ENCODE data around the gene NEK10.

NEK10 gene

GRCh38 chr3:27326202-27326601 is 43.0 kb downstream of the NEK10 start:
- DNase-seq (ENCODE audit: low read depth in 2 of 2), result peak; percentile 15 to 57
- H3K4me3 ChIP-seq (replicated peaks in 1 of 2; ENCODE audit: low read depth in 2 of 2, low read length in 2 of 2), result no peak overlapping the region
- no peak for TF ChIP-seq CTCF (IDR thresholded peaks at IDR 0.05; ENCODE audit: low read depth, low read length)

DNA sequence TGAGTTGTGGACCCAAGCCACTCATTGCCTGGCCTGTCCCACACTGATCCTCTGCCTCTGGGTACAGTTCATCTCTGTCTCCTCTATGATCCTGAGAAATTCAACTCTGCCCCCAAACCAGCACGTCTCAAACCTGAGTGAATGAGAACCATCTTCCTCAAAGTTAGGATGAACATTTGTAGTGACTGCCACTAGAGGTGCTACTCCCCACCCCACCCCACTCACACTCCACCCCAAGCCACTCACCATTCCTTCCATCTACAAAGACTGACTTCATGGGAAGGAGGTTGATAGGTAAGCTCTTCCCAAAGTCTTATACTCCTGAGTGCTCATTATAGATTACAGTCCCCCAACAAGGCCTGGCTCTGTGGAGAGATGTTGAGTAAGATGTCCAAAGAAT is 43.8 kb downstream of the NEK10 start:
- peak; percentile 3 for TF ChIP-seq CTCF (IDR thresholded peaks at IDR 0.05; ENCODE audit: low read depth, low read length)
- no peak overlapping the region for H3K4me3 ChIP-seq (replicated peaks in 1 of 2; ENCODE audit: low read depth in 2 of 2, low read length in 2 of 2)
- no peak for DNase-seq (ENCODE audit: low read depth in 2 of 2)

DNA sequence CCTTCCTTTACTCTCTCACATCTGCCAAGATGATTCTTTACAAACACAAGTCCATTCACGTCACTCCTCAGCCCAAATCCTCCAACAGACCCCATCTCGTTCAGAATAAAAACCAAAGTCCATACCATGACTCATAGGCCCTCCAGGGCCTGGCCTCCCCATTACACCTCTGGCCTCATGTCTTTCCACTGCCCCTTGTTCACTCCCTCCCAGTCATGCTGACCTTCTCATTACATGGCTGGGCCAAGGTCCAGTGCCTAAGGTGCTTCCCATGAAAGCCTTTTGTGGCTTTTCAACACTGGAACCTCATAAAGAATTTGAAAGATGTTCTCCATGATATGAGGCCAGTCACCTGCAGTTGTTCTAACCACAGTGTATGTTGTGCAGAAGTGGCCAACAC is 44.5 kb downstream of the NEK10 start:
- no peak for DNase-seq (ENCODE audit: low read depth in 2 of 2)
- TF ChIP-seq CTCF (IDR thresholded peaks at IDR 0.05; ENCODE audit: low read depth, low read length), result no peak
- H3K4me3 ChIP-seq (replicated peaks in 1 of 2; ENCODE audit: low read depth in 2 of 2, low read length in 2 of 2), result no peak overlapping the region

- H3K4me3 ChIP-seq (replicated peaks in 1 of 2; ENCODE audit: low read depth in 2 of 2, low read length in 2 of 2), result no peak overlapping the region
- DNase-seq (ENCODE audit: low read depth in 2 of 2), result no peak
- no peak for TF ChIP-seq CTCF (IDR thresholded peaks at IDR 0.05; ENCODE audit: low read depth, low read length)
Observed at GRCh38 chr3:27323087-27323570, 46.1 kb downstream of the NEK10 start.

DNA sequence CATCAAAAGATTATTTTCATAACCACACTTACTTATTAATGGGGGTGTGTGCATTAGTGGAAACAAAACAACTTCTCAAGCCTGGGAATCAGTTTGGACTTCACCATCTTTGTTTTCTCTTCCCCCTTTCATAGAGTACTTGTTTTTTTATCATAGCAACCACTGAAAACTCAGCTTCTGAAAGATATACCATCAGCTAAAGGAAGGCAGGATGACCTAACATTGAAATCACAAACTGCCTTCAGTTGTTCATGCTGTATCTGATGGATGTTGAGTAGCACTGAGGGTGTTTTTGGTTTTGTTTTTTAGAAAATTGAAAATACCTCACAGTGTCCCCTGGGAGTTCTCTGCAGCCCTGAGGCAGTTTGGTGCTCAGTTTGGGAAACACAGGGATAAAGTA is 46.5 kb downstream of the NEK10 start:
- DNase-seq (ENCODE audit: low read depth in 2 of 2), result no peak
- H3K4me3 ChIP-seq (replicated peaks in 1 of 2; ENCODE audit: low read depth in 2 of 2, low read length in 2 of 2), result no peak overlapping the region
- no peak for TF ChIP-seq CTCF (IDR thresholded peaks at IDR 0.05; ENCODE audit: low read depth, low read length)

GRCh38 chr3:27319847-27320526 is 49.2 kb downstream of the NEK10 start:
- TF ChIP-seq CTCF (IDR thresholded peaks at IDR 0.05; ENCODE audit: low read depth, low read length), result no peak
- no peak overlapping the region for H3K4me3 ChIP-seq (replicated peaks in 1 of 2; ENCODE audit: low read depth in 2 of 2, low read length in 2 of 2)
- DNase-seq (ENCODE audit: low read depth in 2 of 2), result peak in 1 of 2 donors; percentile 31

DNA sequence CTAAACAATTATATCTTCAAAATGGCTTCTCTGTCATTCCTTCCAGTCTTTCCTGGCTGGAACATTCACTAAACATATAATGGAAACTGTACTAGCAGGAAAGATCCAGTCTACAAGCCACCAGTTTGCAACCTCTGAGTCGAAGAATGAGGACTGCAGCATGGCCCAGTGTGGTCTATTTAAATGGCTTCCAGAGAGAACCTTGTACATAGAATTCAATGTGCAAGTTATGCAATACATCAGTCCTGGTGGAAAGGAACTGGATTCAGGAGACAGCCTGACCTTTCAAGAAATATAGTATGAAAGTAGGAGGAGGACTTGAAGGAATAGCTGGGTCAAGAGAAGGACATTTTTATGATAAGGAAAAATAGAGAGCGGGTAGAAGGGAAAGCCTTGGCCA is 49.9 kb downstream of the NEK10 start:
- no peak for DNase-seq (ENCODE audit: low read depth in 2 of 2)
- TF ChIP-seq CTCF (IDR thresholded peaks at IDR 0.05; ENCODE audit: low read depth, low read length), result no peak
- H3K4me3 ChIP-seq (replicated peaks in 1 of 2; ENCODE audit: low read depth in 2 of 2, low read length in 2 of 2), result no peak overlapping the region

Measured in cardiac fibroblast (primary cell).